H9 (cell line): ENCODE results near the gene DMRT3. TPM values are rescaled to one million over a fixed set of nuclear protein-coding genes. Genes with fewer than 3 reads are reported as not detected.

Source experiments
- DNase-seq: peaks from one replicate; pipeline ENCODE4 v3.0.0-alpha.2; 2017
- H2AFZ ChIP-seq: one replicate; pipeline ENCODE4 v1.6.1; 2013; ENCODE audit warnings: mild to moderate bottlenecking, low read length, control low read depth, moderate library complexity
- H2AK5ac ChIP-seq: 2 replicates; pipeline ENCODE4 v1.6.1; 2013; ENCODE audit warnings: low read length, control low read depth, mixed read lengths; ENCODE audit not compliant: insufficient read length
- H2BK120ac ChIP-seq: one replicate; pipeline ENCODE4 v1.6.1; 2013; ENCODE audit warnings: low read depth, mild to moderate bottlenecking, low read length, control low read depth, inconsistent platforms; ENCODE audit not compliant: poor library complexity, severe bottlenecking
- H2BK12ac ChIP-seq: 2 replicates; pipeline ENCODE4 v1.6.1; 2013; ENCODE audit warnings: low read length, control low read depth, mixed read lengths, low read depth; ENCODE audit not compliant: insufficient read length
- H2BK15ac ChIP-seq: 2 replicates; pipeline ENCODE4 v1.6.1; 2013; ENCODE audit warnings: low read depth, low read length, control low read depth
- H2BK20ac ChIP-seq: one replicate; pipeline ENCODE4 v1.6.1; 2013; ENCODE audit warnings: low read depth, mild to moderate bottlenecking, low read length, control low read depth, inconsistent platforms; ENCODE audit not compliant: poor library complexity, severe bottlenecking
- H2BK5ac ChIP-seq: 2 replicates; pipeline ENCODE4 v1.6.1; 2013; ENCODE audit warnings: low read length, control low read depth, mixed read lengths; ENCODE audit not compliant: insufficient read length
- H3K14ac ChIP-seq: 2 replicates; pipeline ENCODE4 v1.6.1; 2013; ENCODE audit warnings: low read length, control low read depth; ENCODE audit not compliant: insufficient read depth
- H3K18ac ChIP-seq: 2 replicates; pipeline ENCODE4 v1.6.1; 2013; ENCODE audit warnings: low read depth, mild to moderate bottlenecking, mixed read lengths, low read length, control low read depth; ENCODE audit not compliant: insufficient read length
- H3K23ac ChIP-seq: 2 replicates; pipeline ENCODE4 v1.6.1; 2013; ENCODE audit warnings: low read length, control low read depth, mixed read lengths, low read depth; ENCODE audit not compliant: insufficient read length
- H3K23me2 ChIP-seq: 2 replicates; pipeline ENCODE4 v1.6.1; 2013; ENCODE audit warnings: low read depth, mild to moderate bottlenecking, mixed read lengths, low read length, control low read depth; ENCODE audit not compliant: insufficient read length, poor library complexity, severe bottlenecking
- H3K27ac ChIP-seq: 2 replicates; pipeline ENCODE4 v1.5.1; 2013; ENCODE audit warnings: low read length, control low read depth, mixed read lengths, low read depth; ENCODE audit not compliant: insufficient read length
- H3K27me3 ChIP-seq: 2 replicates; pipeline ENCODE4 v1.6.1; 2013; ENCODE audit warnings: low read length, control low read depth, inconsistent platforms; ENCODE audit not compliant: insufficient read depth
- H3K4ac ChIP-seq: 2 replicates; pipeline ENCODE4 v1.6.1; 2013; ENCODE audit warnings: low read depth, mild to moderate bottlenecking, control low read depth, inconsistent platforms, low read length, moderate library complexity
- H3K4me1 ChIP-seq: 2 replicates; pipeline ENCODE4 v1.6.1; 2013; ENCODE audit warnings: low read length, control low read depth, inconsistent platforms; ENCODE audit not compliant: insufficient read depth
- H3K4me2 ChIP-seq: 2 replicates; pipeline ENCODE4 v1.6.1; 2013; ENCODE audit warnings: low read length, control low read depth, mixed read lengths; ENCODE audit not compliant: insufficient read length, insufficient read depth
- H3K56ac ChIP-seq: 2 replicates; pipeline ENCODE4 v1.6.1; 2013; ENCODE audit warnings: low read depth, mild to moderate bottlenecking, mixed read lengths, low read length, control low read depth; ENCODE audit not compliant: insufficient read length
- H3K79me1 ChIP-seq: 2 replicates; pipeline ENCODE4 v1.6.1; 2013; ENCODE audit warnings: low read depth, mild to moderate bottlenecking, moderate library complexity, low read length, control low read depth, inconsistent platforms; ENCODE audit not compliant: insufficient read depth, poor library complexity, severe bottlenecking
- H3K79me2 ChIP-seq: 2 replicates; pipeline ENCODE4 v1.6.1; 2013; ENCODE audit warnings: low read length, control low read depth, inconsistent platforms; ENCODE audit not compliant: insufficient read depth
- H3K9ac ChIP-seq: 2 replicates; pipeline ENCODE4 v1.6.1; 2013; ENCODE audit warnings: low read length, control low read depth, mixed read lengths; ENCODE audit not compliant: insufficient read length; ENCODE audit errors: extremely low read depth
- H3K9me3 ChIP-seq: one replicate; pipeline ENCODE4 v1.6.1; 2013; ENCODE audit warnings: low read depth, low read length, inconsistent platforms; ENCODE audit not compliant: control insufficient read depth
- H3T11ph ChIP-seq: one replicate; pipeline ENCODE4 v1.6.1; 2013; ENCODE audit warnings: mild to moderate bottlenecking, low read length, control low read depth, inconsistent platforms
- H4K20me1 ChIP-seq: one replicate; pipeline ENCODE4 v1.6.1; 2013; ENCODE audit not compliant: control insufficient read depth, insufficient read length, insufficient read depth
- H4K5ac ChIP-seq: 2 replicates; pipeline ENCODE4 v1.6.1; 2013; ENCODE audit warnings: low read depth, mild to moderate bottlenecking, mixed read lengths, low read length, control low read depth; ENCODE audit not compliant: insufficient read length
- H4K8ac ChIP-seq: replicated peaks from 2 replicates; pipeline ENCODE4 v1.6.1; 2013; ENCODE audit warnings: low read length, control low read depth, mixed read lengths, low read depth; ENCODE audit not compliant: insufficient read length
- H4K91ac ChIP-seq: 2 replicates; pipeline ENCODE4 v1.6.1; 2013; ENCODE audit warnings: low read depth, mild to moderate bottlenecking, moderate library complexity, mixed read lengths, low read length, control low read depth; ENCODE audit not compliant: insufficient read length
- H3K27ac Mint-ChIP-seq, 3 experiments: 2 replicates in 2 of 3; 3 replicates in 1 of 3; pipeline ENCODE4 v1.8.0; 2020 to 2021; ENCODE audit warnings: mixed read lengths in 3 of 3, mild to moderate bottlenecking in 1 of 3, moderate library complexity in 1 of 3
- H3K27me3 Mint-ChIP-seq: 2 replicates; pipeline ENCODE4 v1.8.0; 2021; ENCODE audit warnings: low read depth, mild to moderate bottlenecking, moderate library complexity, mixed read lengths
- H3K36me3 Mint-ChIP-seq, 3 experiments: 2 replicates in 2 of 3; 3 replicates in 1 of 3; pipeline ENCODE4 v1.8.0; 2020 to 2021; ENCODE audit warnings: low read depth in 3 of 3, mixed read lengths in 3 of 3; ENCODE audit not compliant: insufficient read depth in 1 of 3
- H3K4me1 Mint-ChIP-seq, 2 experiments: 2 replicates each; pipeline ENCODE4 v1.8.0; 2020; ENCODE audit warnings: mixed read lengths in 2 of 2
- H3K4me3 Mint-ChIP-seq, 2 experiments: 2 replicates in 1 of 2; 3 replicates in 1 of 2; pipeline ENCODE4 v1.8.0; 2020 to 2021; ENCODE audit warnings: mild to moderate bottlenecking in 2 of 2, mixed read lengths in 2 of 2, moderate library complexity in 1 of 2
- H3K9me3 Mint-ChIP-seq, 2 experiments: 2 replicates in 1 of 2; 3 replicates in 1 of 2; pipeline ENCODE4 v1.8.0; 2020; ENCODE audit warnings: mild to moderate bottlenecking in 2 of 2, mixed read lengths in 2 of 2, moderate library complexity in 1 of 2
- CTCF ChIP-seq: fragments of 200-600 bp; sonication (generic); conservative IDR thresholded peaks from 3 replicates; pipeline ENCODE4 v1.8.0; 2021; ENCODE audit warnings: antibody characterized with exemption, mild to moderate bottlenecking
- WGBS: extraction: QIAGEN DNeasy Blood & Tissue Kit; methylation state at CpG from one replicate; pipeline ENCODE4 v1.1.7; 2013; ENCODE audit warnings: missing lambda C conversion rate, low lambda C conversion rate, mixed read lengths; ENCODE audit not compliant: insufficient read length; ENCODE audit errors: extremely low coverage; 5-methylcytosine and 5-hydroxymethylcytosine counted together
- total RNA-seq: library from RNA; stranded (reverse); gene quantifications from 2 replicates; pipeline ENCODE4 v1.2.1, GENCODE V29; 2021

DMRT3 gene
- total RNA-seq, 1 experiment from 2014 or later: not detected

DNA sequence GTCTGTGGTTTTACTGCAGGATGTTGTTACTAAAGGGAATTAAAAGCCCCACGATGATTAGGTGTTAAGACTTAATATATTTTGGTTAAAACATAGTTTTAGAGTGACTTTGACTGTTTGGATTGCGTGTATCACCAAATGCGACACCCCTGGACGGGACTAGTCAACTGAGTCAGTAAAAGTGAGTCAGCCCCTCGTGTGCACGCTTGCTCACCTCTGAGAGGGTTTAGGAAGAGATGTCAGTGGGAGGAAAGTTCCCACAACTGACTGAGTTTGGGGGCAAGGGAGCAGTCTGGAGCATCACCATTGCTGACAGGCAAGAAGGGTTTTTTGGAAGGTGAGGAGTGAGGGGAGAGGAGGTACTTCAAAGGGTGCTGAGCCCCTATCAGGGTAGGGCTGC is 14.4 kb upstream of the DMRT3 start:
- Histone ChIP-seq H2BK12ac (no peak overlapping the region), H3K79me1 (no peaks in the 10 kb centered on the region), H3K4me1 (no peaks in the 10 kb centered on the region), H3K27ac (no peak overlapping the region), H2BK15ac (no peak overlapping the region), H3K9me3 (no peaks in the 10 kb centered on the region), H4K91ac (no peak overlapping the region), H3K4ac (no peak overlapping the region), H3K56ac (no peak overlapping the region), H2AFZ (no peak overlapping the region), H3K4me2 (no peak overlapping the region), H3K27me3 (peaks cover 3% of the 10 kb centered on the region; the same call in 1 of the 2 replicates), H4K20me1 (no peaks in the 10 kb centered on the region), H3T11ph (no peak overlapping the region), H2BK20ac (no peak overlapping the region), H3K18ac (no peak overlapping the region), H2BK120ac (no peak overlapping the region), H4K5ac (no peak overlapping the region), H2AK5ac (no peak overlapping the region), H3K9ac (no peak overlapping the region), H3K14ac (no peak overlapping the region), H4K8ac (no peak overlapping the region), H3K79me2 (no peaks in the 10 kb centered on the region), H3K23me2 (no peaks in the 10 kb centered on the region), H2BK5ac (no peak overlapping the region), H3K23ac (no peak overlapping the region)
- no peak for DNase-seq
- peaks cover 3% of the 10 kb centered on the region in 2 experiments; a peak in 1 of 4 replicates for H3K4me1 Mint-ChIP-seq
- no peak overlapping the region; a peak in 1 of 7 replicates for H3K27ac Mint-ChIP-seq
- peaks cover 92% of the 10 kb centered on the region for H3K27me3 Mint-ChIP-seq
- WGBS: no CpG with 5 or more reads among the region's 6 CpGs
- no peaks in the 10 kb centered on the region for H3K36me3 Mint-ChIP-seq
- no peak for TF ChIP-seq CTCF
- no peaks in the 10 kb centered on the region for H3K9me3 Mint-ChIP-seq
- H3K4me3 Mint-ChIP-seq: no peak overlapping the region
